Measurements from ENCODE around the gene TDRD3. TPM values are rescaled to one million over a fixed set of nuclear protein-coding genes. Genes with fewer than 3 reads are reported as not detected.

The TDRD3 gene
- total RNA-seq, 1 experiment from 2014 or later: 5.8 TPM

- Histone ChIP-seq H3K27ac (ENCODE audit: low read length) (no peak overlapping the region), H3K9ac (ENCODE audit: low read length) (no peak overlapping the region), H4K20me1 (ENCODE audit: low read length) (no peaks in the 10 kb centered on the region), H3K9me2 (replicated peaks; ENCODE audit: low read length) (no peaks in the 10 kb centered on the region), H2AFZ (ENCODE audit: low read length) (no peak overlapping the region), H3K79me2 (ENCODE audit: low read length) (no peaks in the 10 kb centered on the region), H3K4me1 (ENCODE audit: insufficient read depth, low read length) (no peaks in the 10 kb centered on the region), H3K9me3 (ENCODE audit: low read length) (no peaks in the 10 kb centered on the region), H3K4me3 (ENCODE audit: low read length) (no peak overlapping the region), H3K4me2 (ENCODE audit: low read length) (no peak overlapping the region), H3K36me3 (ENCODE audit: low read depth, low read length) (no peaks in the 10 kb centered on the region), H3F3A (ENCODE audit: low read length, unreplicated experiment) (no peaks in the 10 kb centered on the region), H3K27me3 (ENCODE audit: low read length) (no peaks in the 10 kb centered on the region)
- POLR2A ChIA-PET (ENCODE audit: unreplicated experiment): no interaction called here
- DNase-seq (peak; percentile 52), ATAC-seq (peak; percentile 48)
- CTCF ChIA-PET: no interaction called here
- TF ChIP-seq CTCF (conservative IDR thresholded peaks at IDR 0.05; ENCODE audit: low read depth, low read length): peak; percentile 64
- no peak for TF ChIP-seq EZH2phosphoT487 (IDR thresholded peaks at IDR 0.05; ENCODE audit: borderline replicate concordance, low read length)
- no peak for TF ChIP-seq EZH2 (IDR thresholded peaks at IDR 0.05; ENCODE audit: low read length, unreplicated experiment)
- intact Hi-C loops (cut with micrococcal nuclease): loop anchor here (1.0 to 10.0 kb wide), 2 partner anchors 169 to 1506 kb away; no protein-coding TSS in a partner anchor
- no TSS peak for BruUV-seq (replicated peaks)
Measured at GRCh38 chr13:60448907-60449510, 52.0 kb downstream of the TDRD3 start.

- ChIA-PET POLR2A (ENCODE audit: unreplicated experiment) (no interaction called here), CTCF (no interaction called here)
- intact Hi-C loops (cut with micrococcal nuclease): no loop called here
- Histone ChIP-seq H3K4me2 (ENCODE audit: low read length) (no peak overlapping the region), H3K9ac (ENCODE audit: low read length) (no peak overlapping the region), H3K4me1 (ENCODE audit: insufficient read depth, low read length) (no peaks in the 10 kb centered on the region), H4K20me1 (ENCODE audit: low read length) (no peaks in the 10 kb centered on the region), H3K36me3 (ENCODE audit: low read depth, low read length) (no peaks in the 10 kb centered on the region), H3K4me3 (ENCODE audit: low read length) (no peak overlapping the region), H3K79me2 (ENCODE audit: low read length) (no peaks in the 10 kb centered on the region), H3K9me2 (replicated peaks; ENCODE audit: low read length) (no peaks in the 10 kb centered on the region), H2AFZ (ENCODE audit: low read length) (no peak overlapping the region), H3K27me3 (ENCODE audit: low read length) (no peaks in the 10 kb centered on the region), H3F3A (ENCODE audit: low read length, unreplicated experiment) (no peaks in the 10 kb centered on the region), H3K9me3 (ENCODE audit: low read length) (no peaks in the 10 kb centered on the region), H3K27ac (ENCODE audit: low read length) (no peak overlapping the region)
- no TSS peak for BruUV-seq (replicated peaks)
- TF ChIP-seq CTCF (conservative IDR thresholded peaks at IDR 0.05; ENCODE audit: low read depth, low read length) (no peak), EZH2phosphoT487 (IDR thresholded peaks at IDR 0.05; ENCODE audit: borderline replicate concordance, low read length) (no peak), EZH2 (IDR thresholded peaks at IDR 0.05; ENCODE audit: low read length, unreplicated experiment) (no peak)
- DNase-seq (peak; percentile 13), ATAC-seq (peak; percentile 43; the same call in 1 of the 2 replicates)
Measured at GRCh38 chr13:60453490-60453889, 56.5 kb downstream of the TDRD3 start.

- Histone ChIP-seq H3F3A (ENCODE audit: low read length, unreplicated experiment) (no peaks in the 10 kb centered on the region), H3K36me3 (ENCODE audit: low read depth, low read length) (no peaks in the 10 kb centered on the region), H2AFZ (ENCODE audit: low read length) (no peak overlapping the region), H3K27ac (ENCODE audit: low read length) (no peak overlapping the region), H3K4me2 (ENCODE audit: low read length) (no peak overlapping the region), H3K27me3 (ENCODE audit: low read length) (no peaks in the 10 kb centered on the region), H4K20me1 (ENCODE audit: low read length) (no peaks in the 10 kb centered on the region), H3K4me1 (ENCODE audit: insufficient read depth, low read length) (no peaks in the 10 kb centered on the region), H3K9me2 (replicated peaks; ENCODE audit: low read length) (no peaks in the 10 kb centered on the region), H3K79me2 (ENCODE audit: low read length) (no peaks in the 10 kb centered on the region), H3K4me3 (ENCODE audit: low read length) (no peak overlapping the region), H3K9me3 (ENCODE audit: low read length) (no peaks in the 10 kb centered on the region), H3K9ac (ENCODE audit: low read length) (no peak overlapping the region)
- CTCF ChIA-PET: no interaction called here
- no peak for TF ChIP-seq EZH2phosphoT487 (IDR thresholded peaks at IDR 0.05; ENCODE audit: borderline replicate concordance, low read length)
- ATAC-seq (no peak), DNase-seq (no peak)
- intact Hi-C loops (cut with micrococcal nuclease): no loop called here
- POLR2A ChIA-PET (ENCODE audit: unreplicated experiment): interaction anchor here (0.7 kb wide), 1 partner anchor 57 kb away, joined by 3 read pairs; the partner anchor contains the start of gene TDRD3
- no TSS peak for BruUV-seq (replicated peaks)
Measured at GRCh38 chr13:60454425-60454824, 57.4 kb downstream of the TDRD3 start.
